ENCODE results near the gene TAF1D.
"Not testable (repeated sequence)": the region's sequence is repeated elsewhere in the genome, so short reads cannot be mapped to it uniquely, and the experiment has no call there.

The TAF1D gene

GRCh38 chr11:93747122-93747521, 5.8 kb upstream of the TAF1D start:
- DNase-seq (ENCODE audit: low read depth in 3 of 3): no peak

- DNase-seq (ENCODE audit: low read depth in 3 of 3): no peak
These were observed 4.8 kb upstream of the TAF1D start for GRCh38 chr11:93746101-93746500.

- not testable (repeated sequence) for DNase-seq (ENCODE audit: low read depth in 3 of 3)
These were observed 3.9 kb upstream of the TAF1D start for GRCh38 chr11:93745005-93745755.

- DNase-seq (ENCODE audit: low read depth in 3 of 3): no peak
These were observed 3.3 kb upstream of the TAF1D start for GRCh38 chr11:93744669-93745004.

- DNase-seq (ENCODE audit: low read depth in 3 of 3): no peak
These were observed 2.0 kb upstream of the TAF1D start for GRCh38 chr11:93743291-93743690.

GRCh38 chr11:93741882-93742226, 559 bp upstream of the TAF1D start:
- DNase-seq (ENCODE audit: low read depth in 3 of 3): no peak

GRCh38 chr11:93740730-93741093, 583 bp downstream of the TAF1D start:
- peak; percentile 35 to 62 (median 48) for DNase-seq (ENCODE audit: low read depth in 3 of 3)

GRCh38 chr11:93740031-93740729, 1.1 kb downstream of the TAF1D start:
- DNase-seq (ENCODE audit: low read depth in 3 of 3): peak; percentile 18 to 60 (median 23)

- no peak for DNase-seq (ENCODE audit: low read depth in 3 of 3)
These were observed 2.6 kb downstream of the TAF1D start for GRCh38 chr11:93738647-93739081.

GRCh38 chr11:93737904-93738612, 3.2 kb downstream of the TAF1D start:
- DNase-seq (ENCODE audit: low read depth in 3 of 3): no peak

- DNase-seq (ENCODE audit: low read depth in 3 of 3): no peak
These were observed 5.2 kb downstream of the TAF1D start for GRCh38 chr11:93736129-93736528.

GRCh38 chr11:93735627-93736026, 5.7 kb downstream of the TAF1D start:
- no peak for DNase-seq (ENCODE audit: low read depth in 3 of 3)

- no peak for DNase-seq (ENCODE audit: low read depth in 3 of 3)
These were observed 6.7 kb downstream of the TAF1D start for GRCh38 chr11:93734427-93735222.

GRCh38 chr11:93733474-93733873, 7.8 kb downstream of the TAF1D start:
- DNase-seq (ENCODE audit: low read depth in 3 of 3): no peak

GRCh38 chr11:93732237-93732892, 8.9 kb downstream of the TAF1D start:
- DNase-seq (ENCODE audit: low read depth in 3 of 3): no peak

GRCh38 chr11:93730108-93731107, 10.9 kb downstream of the TAF1D start:
- no peak for DNase-seq (ENCODE audit: low read depth in 3 of 3)

GRCh38 chr11:93729129-93729616, 12.1 kb downstream of the TAF1D start:
- DNase-seq (ENCODE audit: low read depth in 3 of 3): no peak

- DNase-seq (ENCODE audit: low read depth in 3 of 3): no peak
These were observed 12.5 kb downstream of the TAF1D start for GRCh38 chr11:93728792-93729128.

- DNase-seq (ENCODE audit: low read depth in 3 of 3): no peak
These were observed 13.1 kb downstream of the TAF1D start for GRCh38 chr11:93727985-93728791.

All from stimulated activated CD4-positive, alpha-beta T cell treated with anti-CD3 and anti-CD28 coated beads, TNF-alpha, amount 100 ng/mL, for 24 hours (primary cell).